ENCODE measurements around the gene SERPINA4. TPM values are rescaled to one million over a fixed set of nuclear protein-coding genes. Genes with fewer than 3 reads are reported as not detected.

The SERPINA4 gene
- total and polyA plus RNA-seq, 9 of the 15 experiments (the other 6 are each of a cell fraction or from before 2014, with no cell fraction given), result not detected

DNA sequence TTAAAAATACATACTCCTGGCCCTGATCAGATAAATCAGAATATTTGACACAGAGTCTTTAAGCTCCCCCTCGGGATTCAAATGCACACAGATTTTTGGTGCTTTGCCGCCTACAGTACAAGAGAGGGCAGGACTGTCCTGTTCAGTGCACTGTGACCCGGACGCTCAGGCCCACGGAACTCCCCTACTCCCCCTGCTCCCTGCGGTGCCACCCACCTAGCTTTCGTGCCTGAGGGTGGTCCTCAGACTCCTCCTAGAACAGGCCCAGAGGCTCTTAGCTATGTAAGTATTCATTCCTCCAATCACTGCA lies 37.2 kb downstream of the SERPINA4 start (continued):
- TF ChIP-seq, protein P1, sequence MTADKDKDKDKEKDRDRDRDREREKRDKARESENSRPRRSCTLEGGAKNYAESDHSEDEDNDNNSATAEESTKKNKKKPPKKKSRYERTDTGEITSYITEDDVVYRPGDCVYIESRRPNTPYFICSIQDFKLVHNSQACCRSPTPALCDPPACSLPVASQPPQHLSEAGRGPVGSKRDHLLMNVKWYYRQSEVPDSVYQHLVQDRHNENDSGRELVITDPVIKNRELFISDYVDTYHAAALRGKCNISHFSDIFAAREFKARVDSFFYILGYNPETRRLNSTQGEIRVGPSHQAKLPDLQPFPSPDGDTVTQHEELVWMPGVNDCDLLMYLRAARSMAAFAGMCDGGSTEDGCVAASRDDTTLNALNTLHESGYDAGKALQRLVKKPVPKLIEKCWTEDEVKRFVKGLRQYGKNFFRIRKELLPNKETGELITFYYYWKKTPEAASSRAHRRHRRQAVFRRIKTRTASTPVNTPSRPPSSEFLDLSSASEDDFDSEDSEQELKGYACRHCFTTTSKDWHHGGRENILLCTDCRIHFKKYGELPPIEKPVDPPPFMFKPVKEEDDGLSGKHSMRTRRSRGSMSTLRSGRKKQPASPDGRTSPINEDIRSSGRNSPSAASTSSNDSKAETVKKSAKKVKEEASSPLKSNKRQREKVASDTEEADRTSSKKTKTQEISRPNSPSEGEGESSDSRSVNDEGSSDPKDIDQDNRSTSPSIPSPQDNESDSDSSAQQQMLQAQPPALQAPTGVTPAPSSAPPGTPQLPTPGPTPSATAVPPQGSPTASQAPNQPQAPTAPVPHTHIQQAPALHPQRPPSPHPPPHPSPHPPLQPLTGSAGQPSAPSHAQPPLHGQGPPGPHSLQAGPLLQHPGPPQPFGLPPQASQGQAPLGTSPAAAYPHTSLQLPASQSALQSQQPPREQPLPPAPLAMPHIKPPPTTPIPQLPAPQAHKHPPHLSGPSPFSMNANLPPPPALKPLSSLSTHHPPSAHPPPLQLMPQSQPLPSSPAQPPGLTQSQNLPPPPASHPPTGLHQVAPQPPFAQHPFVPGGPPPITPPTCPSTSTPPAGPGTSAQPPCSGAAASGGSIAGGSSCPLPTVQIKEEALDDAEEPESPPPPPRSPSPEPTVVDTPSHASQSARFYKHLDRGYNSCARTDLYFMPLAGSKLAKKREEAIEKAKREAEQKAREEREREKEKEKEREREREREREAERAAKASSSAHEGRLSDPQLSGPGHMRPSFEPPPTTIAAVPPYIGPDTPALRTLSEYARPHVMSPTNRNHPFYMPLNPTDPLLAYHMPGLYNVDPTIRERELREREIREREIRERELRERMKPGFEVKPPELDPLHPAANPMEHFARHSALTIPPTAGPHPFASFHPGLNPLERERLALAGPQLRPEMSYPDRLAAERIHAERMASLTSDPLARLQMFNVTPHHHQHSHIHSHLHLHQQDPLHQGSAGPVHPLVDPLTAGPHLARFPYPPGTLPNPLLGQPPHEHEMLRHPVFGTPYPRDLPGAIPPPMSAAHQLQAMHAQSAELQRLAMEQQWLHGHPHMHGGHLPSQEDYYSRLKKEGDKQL (CRISPR knock-in tag; IDR thresholded peaks at IDR 0.05; ENCODE audit: borderline replicate concordance), result no peak
- TF ChIP-seq MXI1 (IDR thresholded peaks at IDR 0.05; ENCODE audit: low read depth, low read length) (no peak), MED1 (CRISPR knock-in tag; IDR thresholded peaks at IDR 0.05; ENCODE audit: borderline replicate concordance) (no peak)

DNA sequence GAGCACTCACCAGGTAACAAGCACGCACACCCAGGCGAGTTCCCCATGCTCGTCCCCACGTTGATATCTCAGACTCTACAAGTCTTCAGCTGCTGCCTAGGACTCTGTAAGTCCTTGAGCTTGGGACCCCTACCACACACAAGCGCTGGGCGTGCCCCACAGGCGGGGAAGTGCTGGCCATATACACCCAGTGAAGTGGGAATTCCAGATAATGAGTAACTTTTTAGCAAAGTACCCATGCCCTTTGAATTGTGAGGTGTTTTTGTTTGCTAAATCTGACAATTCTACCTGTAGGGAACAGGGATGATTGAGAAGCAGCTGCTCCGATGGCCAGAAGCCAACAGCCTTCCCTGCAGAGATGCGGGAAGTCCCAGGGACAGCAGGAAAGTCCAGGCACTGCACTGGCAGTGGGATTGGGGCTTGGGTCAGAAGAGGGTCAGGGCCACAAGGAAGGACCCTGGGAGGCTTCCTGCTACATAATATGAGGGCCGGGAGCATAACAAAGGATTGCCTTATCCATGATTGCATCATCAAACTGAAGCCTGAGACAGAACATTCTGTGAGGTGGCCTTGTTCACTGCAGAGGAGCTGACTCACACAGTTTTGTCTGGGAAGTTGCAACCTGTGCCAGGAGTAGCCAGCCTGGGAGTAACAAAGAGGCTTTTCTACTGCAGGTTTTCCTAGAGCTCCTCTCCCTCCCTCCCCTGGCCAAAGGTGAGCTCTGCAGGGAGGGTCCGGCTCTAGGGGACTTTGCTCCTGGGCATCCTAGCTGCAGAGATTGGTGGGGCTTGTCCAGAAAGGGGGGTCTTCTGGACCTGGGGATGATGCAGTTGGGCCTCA lies 37.8 kb downstream of the SERPINA4 start:
- intact Hi-C loops (cut with micrococcal nuclease) (no loop called here), in situ Hi-C loops (cut with MboI) (no loop called here)
- POLR2A ChIA-PET, result no interaction called here
- no peak overlapping the region for H3K4me2 ChIP-seq (ENCODE audit: insufficient read depth, low read length)
- no peak for ATAC-seq
- H3K9me3 ChIP-seq (replicated peaks; ENCODE audit: control insufficient read depth, insufficient read depth, low read depth, low read length), result no peaks in the 10 kb centered on the region
- H3K9ac ChIP-seq (ENCODE audit: insufficient read depth in 1 of 2, low read depth in 2 of 2, low read length in 2 of 2), result no peak overlapping the region
- CTCF ChIA-PET (ENCODE audit: low intra/inter-chr PET ratio), result no interaction called here
- no peak for DNase-seq (ENCODE audit: extremely low read depth in 1 of 4, low spot score in 3 of 4)
- no peaks in the 10 kb centered on the region for H3K4me1 ChIP-seq (replicated peaks in 1 of 2; ENCODE audit: control insufficient read depth in 2 of 2, insufficient read depth in 2 of 2, low read length in 2 of 2)
- FAIRE-seq, result no peak
- H2AFZ ChIP-seq (ENCODE audit: low read depth, low read length), result no peak overlapping the region
- BruUV-seq (replicated peaks), result no TSS peak
- no peaks in the 10 kb centered on the region for H3K27me3 ChIP-seq (ENCODE audit: control insufficient read depth in 2 of 2, insufficient read depth in 2 of 2, low read length in 2 of 2)
- no peak overlapping the region for H3K4me3 ChIP-seq
- 0% methylated on average over 10 of the region's 11 CpGs for WGBS (ENCODE audit: insufficient coverage, low coverage, missing lambda C conversion rate)
- H3K79me2 ChIP-seq (ENCODE audit: control insufficient read depth, insufficient read depth, low read length), result no peaks in the 10 kb centered on the region
- no peak overlapping the region for H3K27ac ChIP-seq (ENCODE audit: extremely low read depth, low read depth, low read length)
- no peaks in the 10 kb centered on the region for H4K20me1 ChIP-seq (replicated peaks; ENCODE audit: control insufficient read depth, insufficient read depth, low read length)
- H3K36me3 ChIP-seq (ENCODE audit: control insufficient read depth, insufficient read depth, low read length), result no peaks in the 10 kb centered on the region
- H3K9me1 ChIP-seq (ENCODE audit: control insufficient read depth, insufficient read depth, low read length), result no peaks in the 10 kb centered on the region
- TF ChIP-seq CEBPB (tag; IDR thresholded peaks at IDR 0.05) (0 out of 2 replicates have a peak, but pooled peaks have one; percentile 25), U2AF2 (optimal IDR thresholded peaks at IDR 0.05; ENCODE audit: low read depth, low read length) (no peak), ELF4 (CRISPR knock-in tag; IDR thresholded peaks at IDR 0.05) (no peak), ZFPM2 (CRISPR knock-in tag; IDR thresholded peaks at IDR 0.05) (no peak), CEBPG (CRISPR knock-in tag; IDR thresholded peaks at IDR 0.05) (no peak), CEBPG (tag; conservative IDR thresholded peaks at IDR 0.05 in 1 of 2, IDR thresholded peaks at IDR 0.05 in 1 of 2) (peak; percentile 68 to 76)
- TF ChIP-seq, protein P2, sequence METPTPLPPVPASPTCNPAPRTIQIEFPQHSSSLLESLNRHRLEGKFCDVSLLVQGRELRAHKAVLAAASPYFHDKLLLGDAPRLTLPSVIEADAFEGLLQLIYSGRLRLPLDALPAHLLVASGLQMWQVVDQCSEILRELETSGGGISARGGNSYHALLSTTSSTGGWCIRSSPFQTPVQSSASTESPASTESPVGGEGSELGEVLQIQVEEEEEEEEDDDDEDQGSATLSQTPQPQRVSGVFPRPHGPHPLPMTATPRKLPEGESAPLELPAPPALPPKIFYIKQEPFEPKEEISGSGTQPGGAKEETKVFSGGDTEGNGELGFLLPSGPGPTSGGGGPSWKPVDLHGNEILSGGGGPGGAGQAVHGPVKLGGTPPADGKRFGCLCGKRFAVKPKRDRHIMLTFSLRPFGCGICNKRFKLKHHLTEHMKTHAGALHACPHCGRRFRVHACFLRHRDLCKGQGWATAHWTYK (CRISPR knock-in tag; IDR thresholded peaks at IDR 0.05), result no peak
- TF ChIP-seq, protein P3, sequence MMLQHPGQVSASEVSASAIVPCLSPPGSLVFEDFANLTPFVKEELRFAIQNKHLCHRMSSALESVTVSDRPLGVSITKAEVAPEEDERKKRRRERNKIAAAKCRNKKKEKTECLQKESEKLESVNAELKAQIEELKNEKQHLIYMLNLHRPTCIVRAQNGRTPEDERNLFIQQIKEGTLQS (IDR thresholded peaks at IDR 0.05), result peak; percentile 79
- TF ChIP-seq, protein P3 (CRISPR knock-in tag; conservative IDR thresholded peaks at IDR 0.05), result no peak
